Naive thymus-derived CD8-positive, alpha-beta T cell (primary cell): ENCODE measurements around the gene CAMTA1. TPM values are rescaled to one million over a fixed set of nuclear protein-coding genes. Genes with fewer than 3 reads are reported as not detected.

Experiments
- ATAC-seq, 2 donors: fragments of 150-1000 bp; cut with Tn5 transposase in 1 of 2; sonication (Bioruptor Pico), chemical (Tn5 transposase) in 1 of 2; 1 replicate in 1 of 2; 2 replicates in 1 of 2; pipeline ENCODE4 v1.10.0; 2021; ENCODE audit warnings: mild to moderate bottlenecking in 2 of 2, moderate library complexity in 2 of 2
- POLR2A ChIA-PET: fragments of 350-600 bp; sonication (Branson Sonifier 250); formaldehyde crosslinking; loops from one replicate; lab custom pipeline; 2021; ENCODE audit warnings: antibody characterized with exemption; lab: Charles Lee
- DNase-seq, 10 donors: peaks; one replicate each; pipeline versions ENCODE4 v3.0.0 to v3.0.0-alpha.2; 2020 to 2022
- H3K27ac Mint-ChIP-seq, 10 donors: one replicate each; pipeline ENCODE4 v1.8.0; 2020 to 2022; ENCODE audit warnings: mild to moderate bottlenecking in 10 of 10, mixed read lengths in 10 of 10, moderate library complexity in 4 of 10, inconsistent platforms in 1 of 10
- H3K27me3 Mint-ChIP-seq, 5 donors: one replicate each; pipeline ENCODE4 v1.8.0; 2021 to 2022; ENCODE audit warnings: mixed read lengths in 5 of 5
- H3K36me3 Mint-ChIP-seq, 3 donors: one replicate each; pipeline ENCODE4 v1.8.0; 2020 to 2022; ENCODE audit warnings: mixed read lengths in 3 of 3, mild to moderate bottlenecking in 2 of 3, inconsistent platforms in 1 of 3
- H3K4me1 Mint-ChIP-seq, 4 donors: one replicate each; pipeline ENCODE4 v1.8.0; 2021 to 2022; ENCODE audit warnings: mixed read lengths in 4 of 4
- H3K4me3 Mint-ChIP-seq, 10 donors: one replicate each; pipeline ENCODE4 v1.8.0; 2020 to 2022; ENCODE audit warnings: mild to moderate bottlenecking in 10 of 10, mixed read lengths in 10 of 10, moderate library complexity in 6 of 10, inconsistent platforms in 1 of 10
- H3K9me3 Mint-ChIP-seq, 9 donors: one replicate each; pipeline ENCODE4 v1.8.0; 2020 to 2022; ENCODE audit warnings: mixed read lengths in 9 of 9, mild to moderate bottlenecking in 3 of 9, inconsistent platforms in 1 of 9, moderate library complexity in 1 of 9
- polyA plus RNA-seq, 3 donors: library from polyadenylated mRNA; unstranded; fragments of 300-500 nt; fragmentation: Illumina TruSeq; gene quantifications; one replicate each; pipeline ENCODE4 v1.2.3, GENCODE V29; 2021
- total RNA-seq, 8 experiments: library from RNA in 2 of 8; stranded (reverse) in 2 of 8; gene quantifications; one replicate each; pipeline ENCODE4 v1.2.3 and lab custom pipeline; 2021 to 2026

The CAMTA1 gene
- total and polyA plus RNA-seq, 5 experiments from 2014 or later, result 32.6 to 78.3 (median 47.3) TPM

DNA sequence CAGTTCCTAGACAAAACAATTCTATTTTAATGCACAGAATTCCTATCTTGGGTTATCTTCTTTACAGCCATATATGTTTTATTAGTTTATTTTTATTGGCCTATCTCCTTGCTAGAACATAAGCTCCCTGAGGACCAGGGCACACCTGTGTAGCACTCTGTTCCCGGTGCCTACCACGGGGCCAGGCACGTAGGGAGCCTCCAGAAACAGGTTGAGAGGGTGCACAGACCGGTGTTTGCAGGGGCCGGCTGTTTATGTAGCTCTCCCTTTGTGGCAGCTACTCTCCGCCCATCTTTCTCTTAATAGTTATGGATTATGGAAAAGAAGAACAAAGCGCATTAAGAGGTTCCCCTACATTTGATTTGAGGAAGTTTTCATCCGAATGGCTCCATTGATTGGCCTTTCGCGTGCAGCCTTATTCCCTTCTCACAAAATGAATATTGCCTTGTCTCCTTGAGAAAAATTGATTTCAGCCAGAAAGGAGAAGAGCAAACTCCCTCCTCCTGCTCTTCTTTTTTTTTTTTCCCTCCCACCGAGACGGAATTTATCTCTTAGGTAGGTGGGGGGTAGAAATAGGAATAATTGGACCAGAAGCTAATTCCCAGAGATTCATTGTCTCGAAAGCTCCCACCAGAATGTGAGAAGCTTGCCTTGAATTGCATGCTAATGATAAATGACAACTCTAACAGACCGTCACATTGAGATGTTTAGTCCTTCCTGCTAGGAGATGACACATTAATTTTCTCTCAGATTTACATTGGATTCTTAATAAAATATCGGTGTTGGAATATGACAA, 447.4 kb downstream of the CAMTA1 start:
- H3K36me3 Mint-ChIP-seq, result no peaks in the 10 kb centered on the region
- no peaks in the 10 kb centered on the region for H3K9me3 Mint-ChIP-seq
- no peak overlapping the region for H3K4me3 Mint-ChIP-seq
- peaks cover 0 to 2% (median 0%) of the 10 kb centered on the region in 4 donors for H3K4me1 Mint-ChIP-seq
- peaks cover 5 to 37% (median 16%) of the 10 kb centered on the region in 5 donors for H3K27me3 Mint-ChIP-seq
- ATAC-seq (no peak), DNase-seq (no peak)
- H3K27ac Mint-ChIP-seq, result no peak overlapping the region
- POLR2A ChIA-PET, result no interaction called here

- Mint-ChIP-seq H3K4me1 (peaks cover 0 to 2% (median 0%) of the 10 kb centered on the region in 4 donors), H3K36me3 (no peaks in the 10 kb centered on the region), H3K27ac (no peak overlapping the region), H3K4me3 (no peak overlapping the region), H3K27me3 (peaks cover 5 to 32% (median 14%) of the 10 kb centered on the region in 5 donors), H3K9me3 (no peaks in the 10 kb centered on the region)
- POLR2A ChIA-PET, result no interaction called here
- DNase-seq, result no peak
- no peak for ATAC-seq
Measured at GRCh38 chr1:7233237-7233540, 447.9 kb downstream of the CAMTA1 start.

- DNase-seq (no peak), ATAC-seq (no peak)
- H3K27ac Mint-ChIP-seq, result no peak overlapping the region
- POLR2A ChIA-PET, result no interaction called here
- no peak overlapping the region for H3K4me3 Mint-ChIP-seq
- H3K9me3 Mint-ChIP-seq, result no peaks in the 10 kb centered on the region
- no peaks in the 10 kb centered on the region for H3K36me3 Mint-ChIP-seq
- H3K4me1 Mint-ChIP-seq, result peaks cover 0 to 2% (median 0%) of the 10 kb centered on the region in 4 donors
- H3K27me3 Mint-ChIP-seq, result peaks cover 5 to 25% (median 13%) of the 10 kb centered on the region in 5 donors
Measured at GRCh38 chr1:7233646-7234470, 448.6 kb downstream of the CAMTA1 start.

- Mint-ChIP-seq H3K27ac (no peak overlapping the region), H3K4me3 (no peak overlapping the region), H3K27me3 (peaks cover 5 to 21% (median 11%) of the 10 kb centered on the region in 5 donors), H3K9me3 (no peaks in the 10 kb centered on the region), H3K36me3 (no peaks in the 10 kb centered on the region), H3K4me1 (peaks cover 0 to 2% (median 0%) of the 10 kb centered on the region in 4 donors)
- POLR2A ChIA-PET, result no interaction called here
- DNase-seq, result no peak
- ATAC-seq, result no peak
Measured at GRCh38 chr1:7234471-7234755, 449.2 kb downstream of the CAMTA1 start.

DNA sequence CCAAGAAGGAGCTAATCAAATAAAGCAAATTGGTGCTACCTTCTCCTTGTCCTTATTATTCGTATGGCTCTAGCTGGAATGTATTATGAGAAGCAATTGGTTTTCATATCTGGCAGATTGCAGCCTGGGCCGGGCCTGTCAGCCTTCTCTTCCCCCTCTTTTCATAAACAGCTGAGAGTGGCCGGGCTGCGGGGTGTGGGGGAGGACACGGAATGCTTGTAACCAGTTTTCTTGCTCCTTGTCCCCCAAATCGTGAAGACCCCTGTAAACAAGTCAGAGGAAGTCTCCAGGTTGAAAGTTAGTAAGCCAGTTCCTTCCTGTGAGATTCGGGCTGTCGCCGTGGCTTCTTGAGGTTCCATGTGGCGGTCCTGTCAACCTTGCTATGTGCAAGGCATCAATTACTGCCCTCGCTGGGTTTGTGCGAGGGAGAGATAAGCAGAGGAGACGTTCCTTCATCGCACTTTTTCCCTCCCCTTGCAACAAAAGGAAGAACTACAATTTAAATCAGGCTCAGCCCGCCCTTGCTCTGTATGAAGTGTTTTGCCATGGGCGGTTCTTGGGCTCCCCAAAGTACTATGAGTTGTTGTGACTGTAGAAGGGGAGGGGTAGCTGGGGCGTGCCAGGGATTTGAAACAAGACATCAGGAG, 450.7 kb downstream of the CAMTA1 start:
- no peak overlapping the region for H3K27ac Mint-ChIP-seq
- peaks cover 0 to 1% (median 0%) of the 10 kb centered on the region in 3 donors for H3K36me3 Mint-ChIP-seq
- H3K4me1 Mint-ChIP-seq, result peaks cover 0 to 2% (median 0%) of the 10 kb centered on the region in 4 donors
- DNase-seq (no peak), ATAC-seq (no peak)
- POLR2A ChIA-PET, result no interaction called here
- peaks cover 5 to 21% (median 10%) of the 10 kb centered on the region in 5 donors for H3K27me3 Mint-ChIP-seq
- H3K9me3 Mint-ChIP-seq, result peaks cover 0 to 1% (median 0%) of the 10 kb centered on the region in 9 donors
- no peak overlapping the region for H3K4me3 Mint-ChIP-seq

DNA sequence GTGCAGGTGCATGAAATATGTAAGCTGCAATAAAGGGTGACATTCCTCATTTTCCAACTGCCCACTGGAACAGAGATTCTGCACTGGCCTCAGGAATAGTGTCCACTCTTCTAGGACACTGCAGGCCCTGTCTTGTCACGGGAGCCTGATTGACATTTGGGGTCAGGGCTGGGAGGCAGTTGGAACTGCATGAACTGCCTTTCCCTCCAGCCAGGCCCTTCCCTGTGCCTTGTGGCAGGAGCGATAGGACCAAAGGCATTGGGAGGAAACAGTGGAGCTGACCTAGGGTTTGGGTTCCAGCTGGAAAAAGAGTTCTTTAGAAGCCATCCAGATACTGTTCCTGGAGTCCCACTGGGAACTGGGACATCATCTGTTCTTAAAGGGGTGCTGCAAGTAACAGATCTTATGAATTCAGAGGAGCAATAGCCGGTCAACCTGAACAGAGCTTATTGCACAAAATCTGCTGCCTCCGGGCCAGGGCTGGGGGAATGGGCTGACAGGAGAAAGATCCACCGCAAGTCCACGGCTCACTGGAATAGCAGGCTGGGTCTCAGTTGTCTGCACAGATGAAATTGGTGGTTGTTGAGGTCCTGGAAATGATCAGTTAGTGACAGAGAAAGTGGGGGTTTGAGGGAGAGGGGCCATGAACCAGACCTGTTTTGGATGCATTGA, 451.7 kb downstream of the CAMTA1 start:
- Mint-ChIP-seq H3K27ac (no peak overlapping the region), H3K9me3 (peaks cover 0 to 4% (median 0%) of the 10 kb centered on the region in 9 donors), H3K4me1 (peaks cover 0 to 2% (median 0%) of the 10 kb centered on the region in 4 donors), H3K4me3 (no peak overlapping the region), H3K27me3 (peaks cover 5 to 21% (median 10%) of the 10 kb centered on the region in 5 donors), H3K36me3 (peaks cover 0 to 1% (median 0%) of the 10 kb centered on the region in 3 donors)
- no peak for DNase-seq
- POLR2A ChIA-PET, result no interaction called here
- no peak for ATAC-seq

GRCh38 chr1:7247158-7247557, 461.9 kb downstream of the CAMTA1 start:
- ATAC-seq (no peak), DNase-seq (no peak)
- Mint-ChIP-seq H3K4me3 (no peak overlapping the region), H3K27ac (no peak overlapping the region), H3K36me3 (no peaks in the 10 kb centered on the region), H3K4me1 (no peaks in the 10 kb centered on the region), H3K27me3 (peaks cover 21 to 60% (median 23%) of the 10 kb centered on the region in 5 donors), H3K9me3 (peaks cover 0 to 5% (median 3%) of the 10 kb centered on the region in 9 donors)
- POLR2A ChIA-PET, result no interaction called here

DNA sequence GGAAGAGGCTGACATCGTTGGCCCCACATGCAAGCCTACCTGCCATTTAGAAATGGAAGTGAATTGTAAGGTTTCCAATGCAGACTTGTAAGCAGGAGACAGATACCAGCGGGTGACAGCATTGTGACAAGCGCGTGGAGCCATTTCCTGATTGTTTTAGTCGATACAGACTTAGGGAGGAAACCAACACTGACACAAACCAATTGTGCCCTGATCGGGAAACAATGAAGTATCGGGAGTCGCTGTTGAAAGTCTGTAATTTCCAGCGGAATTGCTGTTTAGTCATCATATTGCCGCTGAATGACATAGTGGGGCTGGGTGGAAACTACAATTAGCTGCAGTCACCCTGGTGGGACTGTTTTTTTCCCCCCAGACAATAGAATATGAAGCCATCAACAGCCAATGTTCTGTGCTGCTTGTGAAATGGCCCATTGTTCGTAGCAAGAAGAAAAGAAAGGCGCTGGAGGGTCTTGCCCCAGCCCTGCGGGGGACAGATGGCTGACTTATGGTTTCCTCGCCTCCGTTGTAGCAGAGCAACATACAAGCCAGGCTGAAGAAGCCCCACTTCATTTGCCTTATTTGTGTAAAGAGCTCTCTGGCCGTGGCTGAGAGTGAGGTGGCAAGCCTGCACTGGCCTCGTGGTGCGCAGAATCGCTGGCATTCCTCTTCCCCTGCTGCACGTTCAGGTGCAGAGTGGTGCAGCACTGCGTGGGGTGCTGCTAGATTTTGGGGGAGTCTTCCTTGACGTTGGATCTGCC, 462.7 kb downstream of the CAMTA1 start:
- POLR2A ChIA-PET, result no interaction called here
- Mint-ChIP-seq H3K36me3 (no peaks in the 10 kb centered on the region), H3K9me3 (peaks cover 0 to 5% (median under 1%) of the 10 kb centered on the region in 9 donors), H3K27ac (no peak overlapping the region), H3K4me3 (no peak overlapping the region), H3K27me3 (peaks cover 17 to 61% (median 26%) of the 10 kb centered on the region in 5 donors), H3K4me1 (no peaks in the 10 kb centered on the region)
- ATAC-seq (no peak), DNase-seq (no peak)

DNA sequence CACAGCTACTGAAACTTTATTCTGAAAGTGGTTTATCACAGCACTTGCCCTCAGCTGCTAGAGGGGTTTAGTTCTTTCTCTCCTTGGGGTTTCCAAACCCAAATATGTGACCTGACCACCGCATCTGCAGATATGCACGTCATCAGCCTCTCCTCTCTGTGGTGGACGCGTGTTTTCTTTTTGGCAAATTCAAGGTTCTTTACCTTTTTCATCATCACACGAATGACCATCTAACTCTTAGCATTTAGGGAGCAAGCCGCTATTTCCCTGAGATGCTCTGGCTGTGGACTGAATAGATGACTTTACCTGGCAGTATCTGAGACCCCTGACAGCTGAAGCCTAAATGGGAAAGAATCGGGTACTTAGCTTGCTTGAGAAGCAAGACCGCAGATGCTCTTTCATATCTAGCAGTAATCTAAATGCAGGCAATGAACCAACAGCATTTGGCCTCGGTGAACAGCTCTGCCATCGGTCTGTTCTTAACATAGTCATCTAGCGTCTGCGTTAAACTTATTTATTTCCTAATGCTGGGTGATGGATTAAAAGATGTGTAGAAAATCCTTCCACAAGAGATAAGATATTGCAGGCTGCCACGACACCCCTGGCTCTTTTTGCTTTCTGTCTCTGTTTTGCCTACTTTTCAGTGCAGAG, 463.4 kb downstream of the CAMTA1 start:
- no peaks in the 10 kb centered on the region for H3K36me3 Mint-ChIP-seq
- DNase-seq, result no peak
- H3K9me3 Mint-ChIP-seq, result peaks cover 0 to 3% (median 0%) of the 10 kb centered on the region in 9 donors
- peaks cover 16 to 66% (median 27%) of the 10 kb centered on the region in 5 donors for H3K27me3 Mint-ChIP-seq
- H3K27ac Mint-ChIP-seq, result no peak overlapping the region
- POLR2A ChIA-PET, result no interaction called here
- no peak overlapping the region for H3K4me3 Mint-ChIP-seq
- no peak for ATAC-seq
- H3K4me1 Mint-ChIP-seq, result no peaks in the 10 kb centered on the region

DNA sequence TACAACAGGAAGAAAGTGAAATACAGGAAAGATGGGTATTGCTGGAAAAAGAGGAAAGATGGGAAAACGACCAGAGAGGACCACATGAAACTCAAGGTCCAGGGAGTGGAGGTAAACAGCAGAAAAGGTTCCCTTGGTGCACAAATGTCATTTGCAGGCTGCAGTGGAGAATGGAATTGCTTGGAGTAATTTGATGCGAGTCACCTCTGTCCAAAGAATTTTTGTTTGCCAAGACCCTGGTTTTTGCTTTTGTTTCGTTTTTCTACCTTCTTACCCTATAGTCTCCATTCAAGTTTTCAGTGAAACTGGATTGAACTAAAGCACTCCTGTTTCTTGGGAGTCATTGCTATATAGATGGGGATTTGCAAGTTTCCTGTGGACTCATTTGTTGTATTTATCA, 464.3 kb downstream of the CAMTA1 start:
- Mint-ChIP-seq H3K36me3 (no peaks in the 10 kb centered on the region), H3K4me3 (no peak overlapping the region), H3K4me1 (no peaks in the 10 kb centered on the region), H3K27ac (no peak overlapping the region), H3K9me3 (peaks cover 0 to 3% (median 0%) of the 10 kb centered on the region in 9 donors), H3K27me3 (peaks cover 16 to 70% (median 27%) of the 10 kb centered on the region in 5 donors)
- ATAC-seq (no peak), DNase-seq (no peak)
- POLR2A ChIA-PET, result no interaction called here

GRCh38 chr1:7250176-7250575, 464.9 kb downstream of the CAMTA1 start:
- Mint-ChIP-seq H3K4me3 (no peak overlapping the region), H3K4me1 (no peaks in the 10 kb centered on the region), H3K36me3 (no peaks in the 10 kb centered on the region), H3K9me3 (peaks cover 0 to 3% (median 0%) of the 10 kb centered on the region in 9 donors), H3K27ac (no peak overlapping the region), H3K27me3 (peaks cover 16 to 70% (median 27%) of the 10 kb centered on the region in 5 donors)
- POLR2A ChIA-PET, result no interaction called here
- DNase-seq (no peak), ATAC-seq (no peak)
